Aorta (tissue), 5 donors: ENCODE results near the gene RNF224. TPM values are rescaled to one million over a fixed set of nuclear protein-coding genes. Genes with fewer than 3 reads are reported as not detected.

Experiments
- ATAC-seq: fragments of 200-7000 bp; cut with Tn5 transposase; one replicate; pipeline ENCODE4 v1.9.1; 2022; ENCODE audit warnings: moderate library complexity; ENCODE audit not compliant: low FRiP score
- DNase-seq, 2 donors: peaks; one replicate each; pipeline ENCODE4 v3.0.0-alpha.2; 2020
- H3K27ac ChIP-seq, 2 donors: one replicate each; pipeline ENCODE4 v1.5.1; 2013; ENCODE audit warnings: low read length in 2 of 2, mild to moderate bottlenecking in 2 of 2, moderate library complexity in 2 of 2, control low read depth in 1 of 2, inconsistent platforms in 1 of 2, low read depth in 1 of 2
- H3K27me3 ChIP-seq, 2 donors: one replicate each; pipeline ENCODE4 v1.6.1; 2013; ENCODE audit warnings: control low read depth in 1 of 2, low read length in 1 of 2, mild to moderate bottlenecking in 1 of 2, moderate library complexity in 1 of 2; ENCODE audit not compliant: insufficient read depth in 2 of 2, control insufficient read depth in 1 of 2
- H3K36me3 ChIP-seq, 2 donors: one replicate each; pipeline ENCODE4 v1.6.1; 2013; ENCODE audit warnings: control low read depth in 1 of 2, low read length in 1 of 2, mild to moderate bottlenecking in 1 of 2; ENCODE audit not compliant: insufficient read depth in 2 of 2, control insufficient read depth in 1 of 2
- H3K4me1 ChIP-seq, 2 donors: one replicate each; pipeline ENCODE4 v1.6.1; 2013; ENCODE audit warnings: low read length in 2 of 2, control low read depth in 1 of 2, mild to moderate bottlenecking in 1 of 2, moderate library complexity in 1 of 2; ENCODE audit not compliant: insufficient read depth in 2 of 2, control insufficient read depth in 1 of 2
- H3K4me3 ChIP-seq, 2 donors: one replicate each; pipeline ENCODE4 v1.5.1; 2013; ENCODE audit warnings: low read length in 2 of 2, control low read depth in 1 of 2, mild to moderate bottlenecking in 1 of 2
- H3K9me3 ChIP-seq: one replicate; pipeline ENCODE4 v1.6.1; 2013; ENCODE audit warnings: mild to moderate bottlenecking, low read length; ENCODE audit not compliant: control insufficient read depth
- WGBS, 2 donors: extraction: QIAGEN DNeasy Blood & Tissue Kit; methylation state at CpG; one replicate each; pipeline ENCODE4 v1.1.7; 2013; 5-methylcytosine and 5-hydroxymethylcytosine counted together
- intact Hi-C, 2 donors: fragments of 100-400 bp; cut with DNase I; formaldehyde crosslinking; loops; one replicate each; pipeline versions ENCODE4 v1.14.2 to v1.15.0; 2022
- polyA plus RNA-seq, 2 donors: library from polyadenylated mRNA; stranded (reverse); fragments of 200-250 nt; gene quantifications; one replicate each; pipeline ENCODE4 v1.2.3, GENCODE V29; 2013
- total RNA-seq, 2 donors: library from RNA; stranded (reverse); fragmentation: NEBNext Ultra II Directional; extraction: Animal tissue kit (Norgen Biotek cat#: 25700); gene quantifications; one replicate each; pipeline ENCODE4 v1.2.1, GENCODE V29; 2021
- donor health status: healthy with polysubstance abuse.
- donor health status: Bipolar disorder and iron deficiency.
- donor health status: DM: no; HTN: no; CAD: no.
- donor health status: DM: no; HTN: no; CAD: no.
- donor health status: DM: yes; HTN: yes; CAD: no.

Gene RNF224
- total and polyA plus RNA-seq, 4 donors = 0.08 to 0.25 TPM; not detected in 2

GRCh38 chr9:137268538-137269201 is 41.4 kb downstream of the RNF224 start:
- WGBS, 2 donors = 74 to 75% methylated on average over 19 of the region's 19 CpGs
- H3K36me3 ChIP-seq = peaks cover 0 to 2% of the 10 kb centered on the region in 2 donors
- H3K4me1 ChIP-seq = peaks cover 2 to 4% of the 10 kb centered on the region in 2 donors
- no peaks in the 10 kb centered on the region for H3K27me3 ChIP-seq
- no peak overlapping the region for H3K4me3 ChIP-seq
- DNase-seq (no peak), ATAC-seq (no peak)
- no peaks in the 10 kb centered on the region for H3K9me3 ChIP-seq
- peak overlapping the region; percentile 46 to 68 for H3K27ac ChIP-seq
- intact Hi-C loops = no loop called here

GRCh38 chr9:137269231-137269772 is 42.0 kb downstream of the RNF224 start:
- DNase-seq (peak; percentile 67 to 85), ATAC-seq (peak; percentile 70)
- Histone ChIP-seq H3K27me3 (no peaks in the 10 kb centered on the region), H3K4me3 (no peak overlapping the region), H3K36me3 (peaks cover 0 to 2% of the 10 kb centered on the region in 2 donors), H3K4me1 (peaks cover 2 to 4% of the 10 kb centered on the region in 2 donors), H3K27ac (peak overlapping the region; percentile 46 to 68), H3K9me3 (no peaks in the 10 kb centered on the region)
- intact Hi-C loops = no loop called here
- 11 to 13% methylated on average over 17 of the region's 17 CpGs for WGBS, 2 donors

GRCh38 chr9:137270929-137271695 is 43.8 kb downstream of the RNF224 start:
- Histone ChIP-seq H3K36me3 (no peaks in the 10 kb centered on the region), H3K27me3 (no peaks in the 10 kb centered on the region), H3K9me3 (no peaks in the 10 kb centered on the region), H3K4me3 (no peak overlapping the region), H3K27ac (peak overlapping the region in 1 of 2 donors; percentile 13), H3K4me1 (peaks cover 2 to 4% of the 10 kb centered on the region in 2 donors)
- ATAC-seq (no peak), DNase-seq (peak in 1 of 2 donors; percentile 76)
- intact Hi-C loops = no loop called here
- WGBS, 2 donors = 61% methylated on average over 32 of the region's 32 CpGs

GRCh38 chr9:137271696-137272076 is 44.4 kb downstream of the RNF224 start:
- no peaks in the 10 kb centered on the region for H3K27me3 ChIP-seq
- 8 to 12% methylated on average over 3 of the region's 3 CpGs for WGBS, 2 donors
- H3K9me3 ChIP-seq = no peaks in the 10 kb centered on the region
- no peak overlapping the region for H3K27ac ChIP-seq
- H3K36me3 ChIP-seq = no peaks in the 10 kb centered on the region
- H3K4me1 ChIP-seq = peaks cover 2 to 4% of the 10 kb centered on the region in 2 donors
- DNase-seq (no peak), ATAC-seq (no peak)
- no peak overlapping the region for H3K4me3 ChIP-seq
- intact Hi-C loops = no loop called here

- Histone ChIP-seq H3K36me3 (no peaks in the 10 kb centered on the region), H3K27me3 (no peaks in the 10 kb centered on the region), H3K27ac (no peak overlapping the region), H3K4me1 (peaks cover 2 to 4% of the 10 kb centered on the region in 2 donors), H3K4me3 (no peak overlapping the region), H3K9me3 (no peaks in the 10 kb centered on the region)
- intact Hi-C loops = no loop called here
- DNase-seq (no peak), ATAC-seq (no peak)
- 91 to 92% methylated on average over 38 to 39 of the region's 39 CpGs for WGBS, 2 donors
Measured at GRCh38 chr9:137272241-137273094, 45.2 kb downstream of the RNF224 start.

GRCh38 chr9:137273095-137273490 is 45.8 kb downstream of the RNF224 start:
- peaks cover 2 to 4% of the 10 kb centered on the region in 2 donors for H3K4me1 ChIP-seq
- H3K9me3 ChIP-seq = no peaks in the 10 kb centered on the region
- H3K27me3 ChIP-seq = no peaks in the 10 kb centered on the region
- H3K36me3 ChIP-seq = no peaks in the 10 kb centered on the region
- no peak for ATAC-seq
- H3K27ac ChIP-seq = no peak overlapping the region
- intact Hi-C loops = no loop called here
- DNase-seq = no peak
- WGBS, 2 donors = 79 to 85% methylated on average over 13 of the region's 13 CpGs
- no peak overlapping the region for H3K4me3 ChIP-seq

- Histone ChIP-seq H3K9me3 (no peaks in the 10 kb centered on the region), H3K36me3 (no peaks in the 10 kb centered on the region), H3K4me3 (no peak overlapping the region), H3K27ac (no peak overlapping the region), H3K4me1 (peaks cover 2 to 3% of the 10 kb centered on the region in 2 donors), H3K27me3 (no peaks in the 10 kb centered on the region)
- 82 to 86% methylated on average over 15 of the region's 15 CpGs for WGBS, 2 donors
- ATAC-seq (no peak), DNase-seq (no peak)
- intact Hi-C loops = no loop called here
Measured at GRCh38 chr9:137273611-137274320, 46.5 kb downstream of the RNF224 start.

- H3K9me3 ChIP-seq = no peaks in the 10 kb centered on the region
- 88 to 91% methylated on average over 10 of the region's 10 CpGs for WGBS, 2 donors
- H3K4me3 ChIP-seq = no peak overlapping the region
- no peaks in the 10 kb centered on the region for H3K4me1 ChIP-seq
- intact Hi-C loops = no loop called here
- no peaks in the 10 kb centered on the region for H3K27me3 ChIP-seq
- DNase-seq = no peak
- H3K36me3 ChIP-seq = peaks cover 0 to 3% of the 10 kb centered on the region in 2 donors
- no peak overlapping the region for H3K27ac ChIP-seq
- ATAC-seq = no peak
Measured at GRCh38 chr9:137275203-137275587, 47.9 kb downstream of the RNF224 start.
